IPS-NIHi7 (cell line): ENCODE data around the gene MOV10.
A peak's percentile ranks its signal among the peaks of the same experiment; 100 is the strongest.
"Not testable (repeated sequence)": the region's sequence is repeated elsewhere in the genome, so short reads cannot be mapped to it uniquely, and the experiment has no call there.

Source experiments
- DNase-seq: peaks from one replicate; pipeline ENCODE4 v3.0.0; 2012; ENCODE audit warnings: mixed read lengths; ENCODE audit errors: extremely low spot score

The MOV10 gene

GRCh38 chr1:112674440-112674985, at the start of gene MOV10:
Gene MOV10 (plus strand): TSS chr1:112674659. CDS start chr1:112674913, 254 bp downstream.
- peak; percentile 78 for DNase-seq

GRCh38 chr1:112625696-112626095, 48.8 kb upstream of the MOV10 start:
- DNase-seq: no peak

- DNase-seq: no peak
Observed at GRCh38 chr1:112626193-112626592, 48.3 kb upstream of the MOV10 start.

GRCh38 chr1:112626887-112627286, 47.6 kb upstream of the MOV10 start:
- DNase-seq: no peak

DNA sequence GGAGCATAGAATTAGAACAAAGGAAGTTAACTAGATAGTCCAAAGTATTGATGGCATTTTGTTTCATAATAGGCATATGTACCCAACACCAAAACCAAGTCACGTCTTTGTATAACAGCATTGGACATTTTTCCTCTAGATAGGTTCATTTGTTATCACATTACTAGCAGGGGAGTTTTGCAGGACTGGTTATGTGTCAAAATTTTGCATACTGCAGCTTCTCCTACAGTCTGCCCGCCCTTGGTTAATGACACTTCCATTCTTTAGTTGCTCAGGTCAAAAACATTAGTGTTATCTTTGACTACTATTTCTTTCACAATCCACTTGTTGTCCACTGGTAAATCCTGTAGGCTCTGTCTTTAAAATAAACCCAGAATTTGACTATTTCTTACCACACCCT, 45.9 kb upstream of the MOV10 start:
- no peak for DNase-seq

GRCh38 chr1:112629256-112629655, 45.2 kb upstream of the MOV10 start:
- no peak for DNase-seq

DNA sequence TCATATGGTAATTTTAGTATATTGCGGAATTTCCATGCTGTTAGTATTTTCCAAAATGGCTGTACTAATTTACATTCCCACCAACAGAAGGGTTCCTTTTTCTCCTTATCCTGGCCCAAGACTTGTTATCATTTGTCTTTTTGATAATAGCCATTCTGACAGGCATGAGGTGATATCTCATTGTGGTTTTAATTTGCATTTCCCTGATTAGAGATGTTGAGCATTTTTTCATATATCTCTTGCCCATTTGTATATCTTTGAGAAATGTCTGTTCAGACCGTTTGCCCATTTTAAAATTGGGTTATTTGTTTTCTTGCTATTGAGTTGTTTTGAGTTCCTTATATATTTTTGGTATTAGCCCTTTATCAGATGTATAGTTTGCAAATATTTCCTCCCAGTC, 40.8 kb upstream of the MOV10 start:
- DNase-seq: no peak

DNA sequence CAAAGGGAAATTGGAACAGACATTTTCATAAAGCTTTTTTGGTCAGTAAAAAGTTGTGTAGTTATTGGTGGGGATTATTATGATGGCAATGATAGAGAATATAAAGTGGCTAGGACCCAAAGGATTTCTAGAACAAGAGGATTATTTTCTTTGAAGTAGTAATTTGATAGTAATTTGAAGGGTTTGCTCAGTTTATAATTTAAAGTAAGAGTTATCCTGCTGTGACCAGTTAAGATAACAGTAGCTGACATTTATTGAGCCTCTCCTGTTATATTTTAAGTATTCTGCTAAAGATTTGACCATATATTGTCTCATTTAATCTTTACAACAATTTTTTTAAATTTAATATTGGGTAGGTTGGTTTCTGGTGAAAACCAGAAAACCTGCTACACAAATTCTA, 40.1 kb upstream of the MOV10 start:
- no peak for DNase-seq

- DNase-seq: no peak
Observed at GRCh38 chr1:112636056-112636455, 38.4 kb upstream of the MOV10 start.

DNA sequence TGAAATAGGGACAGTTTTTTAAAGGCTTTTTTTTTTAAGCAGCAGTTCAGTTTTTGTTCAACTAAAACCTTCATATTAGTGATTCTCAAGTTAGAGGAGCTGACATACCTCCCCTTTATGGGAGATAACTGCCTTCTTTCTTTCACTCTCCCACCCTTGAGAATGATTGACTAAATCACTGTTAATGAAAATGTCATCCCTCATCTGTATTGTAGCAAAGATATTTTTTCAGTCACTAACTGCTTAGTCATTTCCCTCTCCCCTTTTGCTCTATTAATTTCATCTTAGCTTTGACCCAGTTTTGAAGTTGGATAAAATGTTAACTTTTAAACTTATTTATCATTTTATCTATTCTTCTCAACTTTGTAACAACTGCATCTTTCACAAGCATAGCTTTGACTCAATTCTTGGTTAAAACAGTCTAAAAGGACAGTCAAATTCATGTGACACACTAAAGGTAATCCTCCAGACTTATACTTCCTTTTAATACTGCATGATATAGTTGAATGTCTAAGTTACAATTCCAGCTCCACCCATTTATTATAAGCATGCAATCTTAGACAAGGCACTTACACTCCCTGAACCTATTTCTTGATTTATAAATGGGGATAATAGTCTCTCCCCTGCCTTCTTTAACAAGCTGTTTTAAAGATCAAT, 37.7 kb upstream of the MOV10 start:
- no peak for DNase-seq

DNA sequence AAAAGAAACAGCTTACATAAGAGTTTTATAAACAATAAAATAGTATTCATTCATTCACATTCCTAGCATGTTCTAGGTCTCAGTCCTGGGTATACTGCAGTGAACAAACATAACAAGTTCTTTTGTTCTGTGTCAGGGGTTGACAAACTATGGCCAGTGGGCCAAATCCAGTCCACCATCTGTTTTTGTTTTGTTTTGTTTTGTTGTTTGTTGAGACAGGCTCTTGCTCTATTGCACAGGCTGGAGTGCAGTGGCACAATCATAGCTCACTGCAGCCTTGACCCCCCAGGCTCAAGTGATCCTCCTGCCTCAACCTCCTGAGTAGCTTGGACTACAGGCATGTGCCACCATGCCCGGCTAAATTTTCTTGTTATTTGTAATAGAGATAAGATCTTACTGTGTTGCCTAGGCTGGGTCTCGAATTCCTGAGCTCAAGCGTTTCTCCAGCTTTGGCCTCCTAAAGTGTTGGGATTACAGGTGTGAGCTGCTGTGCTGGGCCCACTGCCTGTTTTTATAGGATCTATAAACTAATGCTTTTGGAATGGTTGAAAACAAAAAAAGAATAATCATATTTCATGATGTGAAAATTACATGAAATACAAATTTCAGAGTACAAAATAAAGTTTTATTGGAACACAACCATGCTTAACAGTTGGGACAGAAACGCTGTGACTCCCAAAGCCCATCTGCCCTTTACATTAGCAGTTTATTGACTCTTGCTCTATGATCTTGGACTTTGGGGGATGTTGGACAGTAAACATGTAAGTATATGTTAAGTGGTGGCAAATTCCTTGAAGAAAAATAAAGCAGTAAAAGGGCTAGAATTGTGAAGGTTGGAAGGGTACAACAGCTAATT, 37.0 kb upstream of the MOV10 start:
- DNase-seq: no peak

GRCh38 chr1:112638110-112638428, 36.4 kb upstream of the MOV10 start:
- DNase-seq: no peak

GRCh38 chr1:112640437-112640836, 34.0 kb upstream of the MOV10 start:
- not testable (repeated sequence) for DNase-seq

DNA sequence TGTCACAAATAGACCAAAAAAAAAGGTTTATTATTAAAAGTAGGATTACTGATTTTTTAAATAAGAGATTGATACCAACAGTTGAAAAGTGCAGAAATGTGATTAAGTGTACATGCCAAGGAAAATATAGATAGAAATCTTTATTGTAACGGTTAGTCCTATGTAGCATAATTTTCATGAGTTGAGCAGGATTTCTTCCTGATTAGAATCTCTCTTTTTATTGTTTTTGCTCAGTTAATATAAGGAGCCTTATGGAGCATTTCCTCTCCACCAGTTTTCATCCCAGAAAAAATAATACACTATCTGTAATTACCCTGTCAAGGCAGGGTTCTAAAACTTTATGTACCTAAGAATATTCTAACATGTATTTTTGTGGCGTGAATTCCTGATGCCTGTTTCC, 31.4 kb upstream of the MOV10 start:
- DNase-seq: no peak

GRCh38 chr1:112646225-112646624, 28.2 kb upstream of the MOV10 start:
- no peak for DNase-seq

- DNase-seq: no peak
Observed at GRCh38 chr1:112651205-112651604, 23.3 kb upstream of the MOV10 start.

- DNase-seq: no peak
Observed at GRCh38 chr1:112665857-112666256, 8.6 kb upstream of the MOV10 start.

DNA sequence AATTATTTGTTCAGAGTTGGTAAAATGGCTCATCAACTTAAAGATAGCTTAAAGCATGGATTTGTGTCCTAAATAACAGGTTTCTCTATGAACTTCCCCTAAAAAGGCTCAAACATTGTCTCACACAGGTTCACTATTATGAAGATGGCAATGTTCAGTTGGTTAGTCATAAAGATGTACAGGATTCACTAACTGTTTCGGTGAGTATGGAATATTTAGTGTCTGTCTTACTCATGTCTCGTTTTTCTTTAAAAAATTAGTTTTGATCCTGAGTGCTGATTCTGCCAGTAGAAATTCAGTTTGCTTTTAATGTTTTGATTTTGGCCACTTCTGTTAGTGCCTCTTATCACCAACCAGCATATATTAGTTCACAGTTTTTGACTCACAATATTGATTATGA, 7.5 kb upstream of the MOV10 start:
- no peak for DNase-seq

GRCh38 chr1:112672009-112672408, 2.5 kb upstream of the MOV10 start:
- DNase-seq: no peak

GRCh38 chr1:112672842-112673241, 1.6 kb upstream of the MOV10 start:
- DNase-seq: no peak

DNA sequence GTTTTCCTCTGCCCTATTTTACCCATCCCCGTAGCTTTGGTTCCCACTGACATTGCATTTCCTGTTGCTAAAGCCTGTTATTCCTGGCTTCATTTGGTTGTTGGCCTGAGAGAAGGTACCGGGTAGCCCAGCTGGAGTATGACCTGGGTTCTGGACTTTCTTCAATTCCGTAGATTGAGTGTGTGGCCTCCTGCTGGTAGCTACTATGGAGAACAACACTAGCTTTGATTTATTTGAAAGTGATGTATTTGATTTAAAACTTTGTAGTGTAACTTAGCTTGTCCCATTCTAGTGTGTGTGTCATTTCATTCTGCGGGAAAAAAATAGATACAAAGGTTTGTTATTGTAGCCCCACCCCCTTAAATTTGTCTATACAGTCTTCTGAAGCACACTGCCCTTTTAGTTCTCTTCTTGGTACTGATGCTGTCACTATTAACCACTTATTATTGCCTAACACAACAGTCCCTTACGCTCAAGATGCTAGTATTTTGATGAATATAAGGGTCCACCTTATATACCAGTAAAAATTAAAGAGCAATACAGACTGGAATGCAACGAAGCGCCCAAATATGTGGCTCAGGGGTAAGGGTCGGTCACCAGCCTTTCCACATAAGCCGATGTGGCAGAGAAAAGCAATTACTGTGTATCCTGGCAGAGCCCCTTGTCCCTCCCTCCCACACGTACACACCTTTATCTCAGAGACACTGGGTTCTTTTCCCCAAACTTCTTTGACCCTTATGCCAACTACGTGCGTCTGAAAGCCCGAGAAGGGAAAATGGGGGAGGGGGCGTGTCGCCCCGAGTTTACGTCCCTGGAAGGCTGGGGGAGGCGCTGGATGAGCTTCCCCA, 643 bp upstream of the MOV10 start:
- DNase-seq: no peak
